Measurements from ENCODE around the gene GLYAT. TPM values are rescaled to one million over a fixed set of nuclear protein-coding genes. Genes with fewer than 3 reads are reported as not detected.

GLYAT gene
- total RNA-seq, 3 donors from 2014 or later (not counting 1 experiment from before 2014, with no cell fraction given), result not detected

DNA sequence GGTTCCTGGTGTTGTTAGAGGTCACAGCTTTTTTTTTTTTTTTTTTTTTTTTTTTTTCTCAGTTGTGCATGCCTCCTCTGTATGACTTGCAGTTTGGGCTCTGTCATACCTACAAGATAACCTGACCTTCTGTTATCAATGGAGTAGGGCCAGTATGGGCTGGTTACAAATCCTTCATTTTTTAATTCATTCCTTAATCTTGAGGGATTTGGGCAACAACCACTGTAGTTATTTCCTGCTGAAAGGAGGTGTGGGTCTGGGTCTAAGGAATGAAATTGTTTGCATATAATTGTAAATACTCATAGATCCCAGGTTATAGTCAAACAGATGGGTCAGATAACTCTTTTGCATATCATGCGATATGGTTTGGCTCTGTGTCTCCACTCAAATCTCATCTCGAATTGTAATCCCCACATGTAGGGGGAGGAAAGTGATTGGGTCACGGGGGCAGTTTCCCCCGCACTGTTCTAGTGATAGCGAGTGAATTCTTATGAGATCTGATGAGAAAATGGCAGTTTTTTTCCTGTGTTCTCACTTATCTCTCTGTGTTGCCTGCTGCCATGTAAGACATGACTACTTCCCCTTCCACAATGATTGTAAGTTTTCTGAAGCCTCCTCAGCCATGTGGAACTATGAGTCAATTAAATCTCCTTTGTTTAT lies 14.1 kb upstream of the GLYAT start:
- DNase-seq, result no peak
- Histone ChIP-seq H3K27ac (ENCODE audit: low read length) (no peak overlapping the region), H3K4me3 (ENCODE audit: low read length) (no peak overlapping the region), H3K9me3 (ENCODE audit: control insufficient read depth, insufficient read depth, low read length) (peaks cover 7% of the 10 kb centered on the region), H3K27me3 (ENCODE audit: control insufficient read depth, insufficient read depth, low read length) (peaks cover 2% of the 10 kb centered on the region), H3K4me1 (ENCODE audit: control insufficient read depth, insufficient read depth, low read length) (no peaks in the 10 kb centered on the region), H3K36me3 (ENCODE audit: control insufficient read depth, insufficient read depth, low read length) (no peaks in the 10 kb centered on the region)
- Mint-ChIP-seq H3K27me3 (ENCODE audit: low read depth in 2 of 2) (peaks cover 3 to 6% of the 10 kb centered on the region in 2 donors), H3K4me1 (no peaks in the 10 kb centered on the region), H3K4me3 (no peak overlapping the region), H3K36me3 (no peaks in the 10 kb centered on the region), H3K9me3 (peaks cover 0 to 4% of the 10 kb centered on the region in 2 donors), H3K27ac (no peak overlapping the region)
- TF ChIP-seq, protein P1, sequence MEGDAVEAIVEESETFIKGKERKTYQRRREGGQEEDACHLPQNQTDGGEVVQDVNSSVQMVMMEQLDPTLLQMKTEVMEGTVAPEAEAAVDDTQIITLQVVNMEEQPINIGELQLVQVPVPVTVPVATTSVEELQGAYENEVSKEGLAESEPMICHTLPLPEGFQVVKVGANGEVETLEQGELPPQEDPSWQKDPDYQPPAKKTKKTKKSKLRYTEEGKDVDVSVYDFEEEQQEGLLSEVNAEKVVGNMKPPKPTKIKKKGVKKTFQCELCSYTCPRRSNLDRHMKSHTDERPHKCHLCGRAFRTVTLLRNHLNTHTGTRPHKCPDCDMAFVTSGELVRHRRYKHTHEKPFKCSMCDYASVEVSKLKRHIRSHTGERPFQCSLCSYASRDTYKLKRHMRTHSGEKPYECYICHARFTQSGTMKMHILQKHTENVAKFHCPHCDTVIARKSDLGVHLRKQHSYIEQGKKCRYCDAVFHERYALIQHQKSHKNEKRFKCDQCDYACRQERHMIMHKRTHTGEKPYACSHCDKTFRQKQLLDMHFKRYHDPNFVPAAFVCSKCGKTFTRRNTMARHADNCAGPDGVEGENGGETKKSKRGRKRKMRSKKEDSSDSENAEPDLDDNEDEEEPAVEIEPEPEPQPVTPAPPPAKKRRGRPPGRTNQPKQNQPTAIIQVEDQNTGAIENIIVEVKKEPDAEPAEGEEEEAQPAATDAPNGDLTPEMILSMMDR (IDR thresholded peaks at IDR 0.05), result no peak
- 96% methylated on average over 3 of the region's 5 CpGs for WGBS (ENCODE audit: insufficient coverage)
- no peak for ATAC-seq
- intact Hi-C loops (cut with micrococcal nuclease), result no loop called here

DNA sequence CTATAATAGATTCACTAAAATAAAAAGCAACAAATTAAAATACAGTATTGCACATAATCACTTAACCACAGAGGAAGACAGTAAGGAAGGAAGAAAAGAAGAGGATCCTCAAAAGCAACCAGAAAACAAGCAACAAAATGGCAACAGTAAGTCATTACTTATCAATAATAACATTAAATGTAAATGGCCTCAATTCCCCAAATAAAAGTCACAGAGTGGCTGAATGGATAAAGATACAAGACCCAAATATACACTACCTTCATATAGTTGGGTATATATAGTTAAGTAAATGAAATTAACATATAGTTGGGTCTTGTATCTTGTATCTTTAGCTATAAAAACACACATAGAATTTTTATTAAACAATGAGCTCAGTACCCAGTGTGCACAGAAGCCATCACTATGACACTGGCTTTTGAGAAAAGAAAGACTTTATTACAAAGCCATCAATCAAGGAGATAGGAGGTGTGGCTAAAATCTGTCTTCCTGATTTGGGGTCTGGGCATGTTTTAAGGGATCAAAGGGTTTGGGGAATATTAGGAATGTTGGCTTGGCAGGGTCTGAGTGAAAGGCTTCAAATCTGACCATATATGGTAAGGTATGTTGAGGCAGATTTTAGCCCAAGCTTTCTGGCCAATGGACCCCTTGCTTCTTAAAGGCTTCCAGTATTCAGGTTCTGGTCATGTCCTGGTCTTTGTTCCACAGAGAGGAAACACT lies 13.4 kb upstream of the GLYAT start:
- intact Hi-C loops (cut with micrococcal nuclease), result no loop called here
- Histone ChIP-seq H3K9me3 (ENCODE audit: control insufficient read depth, insufficient read depth, low read length) (peaks cover 10% of the 10 kb centered on the region), H3K4me1 (ENCODE audit: control insufficient read depth, insufficient read depth, low read length) (no peaks in the 10 kb centered on the region), H3K36me3 (ENCODE audit: control insufficient read depth, insufficient read depth, low read length) (no peaks in the 10 kb centered on the region), H3K27ac (ENCODE audit: low read length) (no peak overlapping the region), H3K27me3 (ENCODE audit: control insufficient read depth, insufficient read depth, low read length) (peaks cover 2% of the 10 kb centered on the region), H3K4me3 (ENCODE audit: low read length) (no peak overlapping the region)
- DNase-seq (no peak), ATAC-seq (no peak)
- H3K9me3 Mint-ChIP-seq, result peaks cover 0 to 3% of the 10 kb centered on the region in 2 donors
- no peak overlapping the region for H3K27ac Mint-ChIP-seq
- no peak overlapping the region for H3K4me3 Mint-ChIP-seq
- H3K4me1 Mint-ChIP-seq, result no peaks in the 10 kb centered on the region
- no peaks in the 10 kb centered on the region for H3K36me3 Mint-ChIP-seq
- H3K27me3 Mint-ChIP-seq (ENCODE audit: low read depth in 2 of 2), result peaks cover 6% of the 10 kb centered on the region in 2 donors
- TF ChIP-seq, protein P1 (IDR thresholded peaks at IDR 0.05), result no peak

DNA sequence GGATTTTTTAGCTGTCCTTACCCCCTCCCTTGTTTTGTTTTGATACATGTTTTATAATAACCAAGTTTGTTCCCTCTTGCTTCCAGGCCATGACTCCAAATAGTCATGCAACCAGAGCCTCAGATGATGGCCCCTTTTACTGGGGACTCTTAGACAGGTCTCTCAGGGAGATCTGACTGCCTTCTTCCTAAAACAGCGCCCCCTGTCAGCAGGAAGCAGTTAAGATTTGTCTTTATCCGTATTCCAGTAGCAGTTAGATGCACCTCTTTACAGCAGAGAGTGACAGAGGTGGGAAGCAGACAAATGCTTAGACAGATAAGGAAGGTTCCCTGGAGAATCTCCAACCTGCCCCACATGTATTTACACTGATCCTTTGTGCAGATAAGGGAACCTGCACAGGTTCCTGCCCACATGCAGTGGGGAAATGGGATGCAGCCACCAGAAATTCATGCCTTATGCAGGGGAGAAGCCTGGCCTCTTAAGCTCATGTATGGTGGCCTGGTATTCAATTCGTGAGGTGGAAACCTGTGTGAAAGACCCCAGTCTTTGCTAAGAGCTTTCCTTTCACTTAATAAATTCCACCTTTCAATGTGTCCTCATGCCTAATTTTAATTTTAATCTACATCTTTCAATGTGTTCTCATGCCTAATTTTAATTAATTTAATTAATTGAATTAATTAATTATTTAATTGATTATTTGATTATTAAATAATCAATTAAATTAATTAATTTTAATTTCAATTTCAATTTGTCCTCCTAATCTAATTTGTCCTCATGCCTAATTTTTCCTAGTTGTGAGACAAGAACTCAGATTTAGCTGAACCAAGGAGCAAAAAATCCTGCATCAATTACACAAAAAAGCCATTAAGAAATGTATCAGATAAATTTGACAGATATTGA lies 11.5 kb upstream of the GLYAT start:
- intact Hi-C loops (cut with micrococcal nuclease), result no loop called here
- 67% methylated on average over 3 of the region's 3 CpGs for WGBS (ENCODE audit: insufficient coverage)
- ATAC-seq (no peak), DNase-seq (no peak)
- Histone ChIP-seq H3K27me3 (ENCODE audit: control insufficient read depth, insufficient read depth, low read length) (peaks cover 2% of the 10 kb centered on the region), H3K4me1 (ENCODE audit: control insufficient read depth, insufficient read depth, low read length) (no peaks in the 10 kb centered on the region), H3K36me3 (ENCODE audit: control insufficient read depth, insufficient read depth, low read length) (no peaks in the 10 kb centered on the region), H3K4me3 (ENCODE audit: low read length) (no peak overlapping the region), H3K9me3 (ENCODE audit: control insufficient read depth, insufficient read depth, low read length) (peaks cover 11% of the 10 kb centered on the region), H3K27ac (ENCODE audit: low read length) (no peak overlapping the region)
- Mint-ChIP-seq H3K9me3 (peaks cover 0 to 3% of the 10 kb centered on the region in 2 donors), H3K27me3 (ENCODE audit: low read depth in 2 of 2) (peaks cover 3 to 6% of the 10 kb centered on the region in 2 donors), H3K36me3 (no peaks in the 10 kb centered on the region), H3K4me1 (no peaks in the 10 kb centered on the region), H3K27ac (no peak overlapping the region), H3K4me3 (no peak overlapping the region)
- TF ChIP-seq, protein P1 (IDR thresholded peaks at IDR 0.05), result no peak

Data from natural killer cell (primary cell).